K562 (cell line): ENCODE measurements around the gene C9orf50. TPM values are rescaled to one million over a fixed set of nuclear protein-coding genes. Genes with fewer than 3 reads are reported as not detected.

Experiments used
- ATAC-seq: fragments of 200-7000 bp; cut with Tn5 transposase; 3 replicates; pipeline ENCODE4 v1.9.1; 2020; ENCODE audit warnings: moderate library complexity
- BruUV-seq: library from RNA; stranded (reverse); fragments of 400-500 nt; replicated peaks from 2 replicates; lab custom pipeline; 2021; lab: Mats Ljungman, UMichigan
- CTCF ChIA-PET: fragments of 300-600 bp; formaldehyde crosslinking; extraction: SDS; loops from one replicate; lab custom pipeline; 2021; ENCODE audit warnings: low intra/inter-chr PET ratio; lab: Yijun Ruan, JAX
- POLR2A ChIA-PET: fragments of 300-600, 350-650 bp; sonication (Branson Sonifier 250); formaldehyde crosslinking; extraction: SDS; loops from one replicate; lab custom pipeline; 2021; ENCODE audit warnings: antibody characterized with exemption, inconsistent platforms; lab: Yijun Ruan, JAX
- DNase-seq, 4 experiments: peaks; one replicate each; pipeline versions ENCODE4 v3.0.0 to v3.0.0-alpha.2; 2011 to 2018; ENCODE audit warnings: low spot score in 3 of 4, mixed read lengths in 3 of 4; ENCODE audit errors: extremely low read depth in 1 of 4
- FAIRE-seq: peaks from 2 replicates; lab custom pipeline; 2011; peaks lifted over from hg19 to GRCh38; lab: Jason Lieb, UNC
- H2AFZ ChIP-seq: 2 replicates; pipeline ENCODE4 v1.6.0; 2011; ENCODE audit warnings: low read depth, low read length, control low read depth, inconsistent platforms
- H3K27ac ChIP-seq: fragments of 200-600 bp; 3 replicates; pipeline ENCODE4 v1.8.0; 2011; ENCODE audit warnings: low read depth, mild to moderate bottlenecking, control low read depth, inconsistent platforms, low read length, moderate library complexity, mixed read lengths; ENCODE audit errors: extremely low read depth
- H3K27me3 ChIP-seq, 2 experiments: fragments of 300-600 bp in 1 of 2; 2 replicates in 1 of 2; 3 replicates in 1 of 2; pipeline versions ENCODE4 v1.6.0 to v1.8.0; 2011; ENCODE audit warnings: inconsistent platforms in 2 of 2, low read length in 2 of 2, mild to moderate bottlenecking in 1 of 2, mixed read lengths in 1 of 2, moderate library complexity in 1 of 2; ENCODE audit not compliant: control insufficient read depth in 2 of 2, insufficient read depth in 2 of 2
- H3K36me3 ChIP-seq: fragments of 300-600 bp; 3 replicates; pipeline ENCODE4 v1.8.0; 2011; ENCODE audit warnings: mild to moderate bottlenecking, low read length, inconsistent platforms; ENCODE audit not compliant: control insufficient read depth, insufficient read depth
- H3K4me1 ChIP-seq, 2 experiments: fragments of 200-600 bp in 1 of 2; replicated peaks in 1 of 2; 2 replicates in 1 of 2; 3 replicates in 1 of 2; pipeline versions ENCODE4 v1.5.1 to v1.8.0; 2011; ENCODE audit warnings: inconsistent platforms in 2 of 2, low read length in 2 of 2, mild to moderate bottlenecking in 1 of 2, mixed read lengths in 1 of 2, moderate library complexity in 1 of 2; ENCODE audit not compliant: control insufficient read depth in 2 of 2, insufficient read depth in 2 of 2
- H3K4me2 ChIP-seq: 2 replicates; pipeline ENCODE4 v1.6.1; 2011; ENCODE audit warnings: low read length, control low read depth, inconsistent platforms, mixed read lengths; ENCODE audit not compliant: insufficient read depth
- H3K4me3 ChIP-seq: fragments of 200-600 bp; sonication (generic), shearing (Covaris generic); 2 replicates; pipeline ENCODE4 v1.5.1; 2016; ENCODE audit warnings: control low read depth, inconsistent platforms
- H3K79me2 ChIP-seq: fragments of 200-600 bp; 3 replicates; pipeline ENCODE4 v1.8.0; 2011; ENCODE audit warnings: low read length, inconsistent platforms; ENCODE audit not compliant: control insufficient read depth, insufficient read depth
- H3K9ac ChIP-seq, 2 experiments: 2 replicates each; pipeline versions ENCODE4 v1.6.0 to v1.6.1; 2011; ENCODE audit warnings: low read depth in 2 of 2, low read length in 2 of 2, control low read depth in 1 of 2, inconsistent platforms in 1 of 2, mild to moderate bottlenecking in 1 of 2, mixed read lengths in 1 of 2; ENCODE audit not compliant: insufficient read depth in 1 of 2
- H3K9me1 ChIP-seq: one replicate; pipeline ENCODE4 v1.6.0; 2011; ENCODE audit warnings: inconsistent platforms, mild to moderate bottlenecking, low read length, moderate library complexity; ENCODE audit not compliant: control insufficient read depth, insufficient read depth
- H3K9me3 ChIP-seq: replicated peaks from 2 replicates; pipeline ENCODE4 v1.5.1; 2011; ENCODE audit warnings: low read depth, low read length, inconsistent platforms; ENCODE audit not compliant: control insufficient read depth, insufficient read depth
- H4K20me1 ChIP-seq: replicated peaks from 2 replicates; pipeline ENCODE4 v1.6.1; 2011; ENCODE audit warnings: low read length, inconsistent platforms, mixed read lengths; ENCODE audit not compliant: control insufficient read depth, insufficient read depth
- ATF1 ChIP-seq, 2 experiments: fragments of 450-650 bp in 1 of 2; IDR thresholded peaks; 2 replicates each; pipeline ENCODE4 v1.6.1; 2016; ENCODE audit warnings: missing compliant biosample characterization in 1 of 2, missing genetic modification characterization in 1 of 2
- E2F6 ChIP-seq, 2 experiments: IDR thresholded peaks; 2 replicates each; pipeline ENCODE4 v1.6.1; 2011; ENCODE audit warnings: borderline replicate concordance in 1 of 2, control low read depth in 1 of 2, low read depth in 1 of 2, low read length in 1 of 2, mild to moderate bottlenecking in 1 of 2, mixed read lengths in 1 of 2, moderate library complexity in 1 of 2; ENCODE audit not compliant: insufficient read depth in 1 of 2, insufficient read length in 1 of 2, poor library complexity in 1 of 2, severe bottlenecking in 1 of 2; ENCODE audit errors: extremely low read depth in 1 of 2
- ELF1 ChIP-seq: fragments of 200-800 bp; sonication (Bioruptor generic); IDR thresholded peaks from 2 replicates; pipeline ENCODE4 v1.6.1; 2016; ENCODE audit warnings: missing genetic modification characterization, missing compliant biosample characterization
- GTF2E2 ChIP-seq: fragments of 200-800 bp; sonication (Bioruptor generic); IDR thresholded peaks from 2 replicates; pipeline ENCODE4 v1.6.1; 2016; ENCODE audit warnings: missing genetic modification characterization, missing compliant biosample characterization
- HNRNPLL ChIP-seq: fragments of 200-400 bp; formaldehyde crosslinking; IDR thresholded peaks from 2 replicates; pipeline ENCODE4 v1.6.1; 2017; ENCODE audit warnings: low read length, low read depth, mild to moderate bottlenecking; ENCODE audit not compliant: poor library complexity, severe bottlenecking
- KDM5B ChIP-seq: fragments of 200-600 bp; sonication (generic); IDR thresholded peaks from 2 replicates; pipeline ENCODE4 v1.6.1; 2012; ENCODE audit warnings: low read depth, mild to moderate bottlenecking, moderate library complexity, low read length, control low read depth, inconsistent platforms; ENCODE audit not compliant: insufficient replicate concordance
- KLF10 ChIP-seq: fragments of 250-450 bp; sonication (Bioruptor Pico); IDR thresholded peaks from 2 replicates; pipeline ENCODE4 v1.6.1; 2021; ENCODE audit warnings: matching md5 sums
- NKRF ChIP-seq: fragments of 450-650 bp; IDR thresholded peaks from 2 replicates; pipeline ENCODE4 v1.6.1; 2016; ENCODE audit warnings: borderline replicate concordance
- NR2C2 ChIP-seq, 2 experiments: fragments of 200-800 bp in 1 of 2; sonication (Bioruptor generic) in 1 of 2; sonication (generic) in 1 of 2; formaldehyde crosslinking in 1 of 2; IDR thresholded peaks; 2 replicates each; pipeline versions ENCODE4 v1.6.1 to v1.8.0; 2016 to 2022; ENCODE audit warnings: mild to moderate bottlenecking in 1 of 2, missing compliant biosample characterization in 1 of 2, missing genetic modification characterization in 1 of 2, missing genetic modification reagents in 1 of 2
- PHB ChIP-seq: fragments of 250-450 bp; sonication (Bioruptor Pico); IDR thresholded peaks from 2 replicates; pipeline ENCODE4 v1.5.0; 2021
- TCF3 ChIP-seq: sonication (generic); formaldehyde crosslinking; IDR thresholded peaks from 2 replicates; pipeline ENCODE4 v1.4.0; 2020; ENCODE audit warnings: mild to moderate bottlenecking, missing genetic modification reagents
- XRCC5 ChIP-seq: fragments of 200-400 bp; formaldehyde crosslinking; IDR thresholded peaks from 2 replicates; pipeline ENCODE4 v1.6.1; 2017; ENCODE audit warnings: low read depth, mild to moderate bottlenecking, low read length
- ZBED1 ChIP-seq: IDR thresholded peaks from 2 replicates; pipeline ENCODE4 v1.6.1; 2014
- ZNF263 ChIP-seq: sonication (generic); formaldehyde crosslinking; IDR thresholded peaks from 2 replicates; pipeline ENCODE4 v1.8.0; 2022; ENCODE audit warnings: mild to moderate bottlenecking, missing genetic modification reagents, borderline replicate concordance
- ZNF395 ChIP-seq: fragments of 200-800 bp; sonication (Bioruptor generic); IDR thresholded peaks from 2 replicates; pipeline ENCODE4 v1.6.1; 2017; ENCODE audit warnings: missing genetic modification characterization, missing compliant biosample characterization
- WGBS: fragments of 100-300 bp; shearing (Covaris generic); methylation state at CpG from one replicate; pipeline ENCODE4 v1.1.6; 2016; ENCODE audit warnings: low coverage, mixed read lengths; ENCODE audit not compliant: insufficient coverage; ENCODE audit errors: missing lambda C conversion rate; 5-methylcytosine and 5-hydroxymethylcytosine counted together
- in situ Hi-C: fragments of 300-500 bp; cut with MboI; formaldehyde crosslinking; loops from 4 replicates; pipeline ENCODE4 v1.15.0; 2018; ENCODE audit warnings: inconsistent platforms, mixed read lengths
- intact Hi-C: fragments of 100-400 bp; cut with micrococcal nuclease; formaldehyde crosslinking; loops from 2 replicates; pipeline ENCODE4 v1.14.2; 2022
- polyA plus RNA-seq, 8 experiments: library from polyadenylated mRNA; depleted of rRNA in 4 of 8; stranded (reverse) in 5 of 8; unstranded in 3 of 8; fragments of >200 nt; fragmentation: Nextera tagmentation in 2 of 8; fragmentation: Illumina TruSeq in 1 of 8; extraction: Ambion mirVana in 2 of 8; extraction: Trizol in 1 of 8; gene quantifications; 2 replicates each; pipeline versions ENCODE4 v1.2.1 to v1.2.3, GENCODE V29; 2011 to 2014; ENCODE audit warnings: inconsistent platforms in 1 of 8, missing spikeins in 1 of 8
- total RNA-seq, 7 experiments: library from RNA; depleted of rRNA in 6 of 7; stranded (reverse); fragments of >200 nt in 6 of 7; fragmentation: Illumina TruSeq in 2 of 7; extraction: Trizol in 2 of 7; gene quantifications; 2 replicates each; pipeline versions ENCODE4 v1.2.1 to v1.2.3, GENCODE V29; 2011 to 2021; ENCODE audit warnings: low replicate concordance in 1 of 7

The C9orf50 gene
- total and polyA plus RNA-seq, 9 of the 15 experiments (the other 6 are each of a cell fraction or from before 2014, with no cell fraction given) = not detected

- H3K36me3 ChIP-seq = peaks cover 45% of the 10 kb centered on the region
- H3K9me1 ChIP-seq = no peaks in the 10 kb centered on the region
- peaks cover 46% of the 10 kb centered on the region for H4K20me1 ChIP-seq
- intact Hi-C loops = no loop called here
- DNase-seq = no peak
- no TSS peak for BruUV-seq
- peak overlapping the region; percentile 94 for H3K4me2 ChIP-seq
- CTCF ChIA-PET = no interaction called here
- in situ Hi-C loops = no loop called here
- H3K9me3 ChIP-seq = no peaks in the 10 kb centered on the region
- H3K4me3 ChIP-seq = peak overlapping the region; percentile 67
- peak overlapping the region; percentile 87 to 94 for H3K9ac ChIP-seq
- H3K4me1 ChIP-seq = peaks cover 36 to 54% of the 10 kb centered on the region in 2 experiments
- WGBS = under 1% methylated on average over 20 of the region's 20 CpGs
- ATAC-seq = peak; percentile 25
- H2AFZ ChIP-seq = peak overlapping the region; percentile 82; the same call in 1 of the 2 replicates
- POLR2A ChIA-PET = interaction anchor here (0.5 to 2.4 kb wide), 8 partner anchors 10 to 619 kb away, joined by 3 to 11 read pairs (median 4); no protein-coding TSS in a partner anchor
- FAIRE-seq = peak; percentile 62
- peaks cover 58% of the 10 kb centered on the region for H3K79me2 ChIP-seq
- no peaks in the 10 kb centered on the region for H3K27me3 ChIP-seq
- H3K27ac ChIP-seq = peak overlapping the region; percentile 87
- 0 out of 2 replicates have a peak, but pooled peaks have one; percentile 6 for TF ChIP-seq ZNF263
- TF ChIP-seq ZBED1 = no peak
- peak; percentile 13; the same call in 1 of the 2 replicates for TF ChIP-seq NKRF
- TF ChIP-seq XRCC5 = 0 out of 2 replicates have a peak, but pooled peaks have one; percentile 48
- TF ChIP-seq KLF10 (CRISPR knock-in tag) = no peak
- TF ChIP-seq E2F6 (IDR thresholded peaks at IDR 0.05; ENCODE audit: borderline replicate concordance in 1 of 2, extremely low read depth in 1 of 2, insufficient read depth in 1 of 2, insufficient read length in 1 of 2, low read depth in 1 of 2, low read length in 1 of 2, poor library complexity in 1 of 2, severe bottlenecking in 1 of 2) = peak; percentile 5 to 9
- no peak for TF ChIP-seq HNRNPLL
- no peak for TF ChIP-seq PHB (CRISPR knock-in tag)
- TF ChIP-seq GTF2E2 (tag) = peak; percentile 10; the same call in 1 of the 2 replicates
- peak; percentile 52; the same call in 1 of the 2 replicates for TF ChIP-seq ZNF395
- peak; percentile 52; the same call in 1 of the 2 replicates for TF ChIP-seq ELF1
- no peak for TF ChIP-seq NR2C2 (CRISPR knock-in tag; IDR thresholded peaks at IDR 0.05)
- TF ChIP-seq NR2C2 (tag; IDR thresholded peaks at IDR 0.05) = 0 out of 2 replicates have a peak, but pooled peaks have one; percentile 11
- no peak for TF ChIP-seq ATF1 (CRISPR knock-in tag; IDR thresholded peaks at IDR 0.05)
- no peak for TF ChIP-seq ATF1 (tag; IDR thresholded peaks at IDR 0.05)
- peak; percentile 1 for TF ChIP-seq KDM5B
- no peak for TF ChIP-seq TCF3 (CRISPR knock-in tag)
These were observed 5.9 kb upstream of the C9orf50 start for GRCh38 chr9:129626625-129627284.
